ENCODE results near the gene MMP11.

DNA sequence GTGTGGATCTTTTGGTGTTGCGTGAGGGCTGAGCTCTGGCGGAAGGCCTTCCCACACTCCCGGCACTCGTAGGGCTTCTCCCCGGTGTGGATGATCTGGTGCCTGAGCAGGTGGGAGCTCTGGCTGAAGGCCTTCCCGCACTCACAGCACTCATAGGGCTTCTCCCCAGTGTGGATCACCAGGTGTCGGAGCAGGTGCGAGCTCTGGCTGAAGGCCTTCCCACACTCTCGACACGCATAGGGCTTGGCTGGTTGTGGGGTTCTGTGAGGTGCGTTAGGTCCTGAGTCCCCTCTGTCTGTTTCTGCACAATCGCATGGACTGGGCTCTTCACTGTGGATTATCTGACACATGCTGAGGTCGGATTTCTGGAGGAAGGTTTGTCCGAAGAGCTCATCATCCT, 28.2 kb upstream of the MMP11 start:
- TF ChIP-seq, protein P1, sequence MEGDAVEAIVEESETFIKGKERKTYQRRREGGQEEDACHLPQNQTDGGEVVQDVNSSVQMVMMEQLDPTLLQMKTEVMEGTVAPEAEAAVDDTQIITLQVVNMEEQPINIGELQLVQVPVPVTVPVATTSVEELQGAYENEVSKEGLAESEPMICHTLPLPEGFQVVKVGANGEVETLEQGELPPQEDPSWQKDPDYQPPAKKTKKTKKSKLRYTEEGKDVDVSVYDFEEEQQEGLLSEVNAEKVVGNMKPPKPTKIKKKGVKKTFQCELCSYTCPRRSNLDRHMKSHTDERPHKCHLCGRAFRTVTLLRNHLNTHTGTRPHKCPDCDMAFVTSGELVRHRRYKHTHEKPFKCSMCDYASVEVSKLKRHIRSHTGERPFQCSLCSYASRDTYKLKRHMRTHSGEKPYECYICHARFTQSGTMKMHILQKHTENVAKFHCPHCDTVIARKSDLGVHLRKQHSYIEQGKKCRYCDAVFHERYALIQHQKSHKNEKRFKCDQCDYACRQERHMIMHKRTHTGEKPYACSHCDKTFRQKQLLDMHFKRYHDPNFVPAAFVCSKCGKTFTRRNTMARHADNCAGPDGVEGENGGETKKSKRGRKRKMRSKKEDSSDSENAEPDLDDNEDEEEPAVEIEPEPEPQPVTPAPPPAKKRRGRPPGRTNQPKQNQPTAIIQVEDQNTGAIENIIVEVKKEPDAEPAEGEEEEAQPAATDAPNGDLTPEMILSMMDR (IDR thresholded peaks at IDR 0.05): no peak
- TF ChIP-seq POLR2A (IDR thresholded peaks at IDR 0.05): no peak
